Iris pigment epithelial cell (primary cell): ENCODE results near the gene CTBP1.
"Not testable (repeated sequence)": the region's sequence is repeated elsewhere in the genome, so short reads cannot be mapped to it uniquely, and the experiment has no call there.

Source experiments
- DNase-seq: peaks from one replicate; pipeline ENCODE4 v3.0.0-alpha.2; 2011; ENCODE audit warnings: low read depth

The CTBP1 gene

GRCh38 chr4:1237981-1238675 lies 10.8 kb downstream of the CTBP1 start:
- DNase-seq, result no peak

- not testable (repeated sequence) for DNase-seq
Measured at GRCh38 chr4:1237261-1237660, 11.7 kb downstream of the CTBP1 start.

GRCh38 chr4:1236836-1237235 lies 12.1 kb downstream of the CTBP1 start:
- not testable (repeated sequence) for DNase-seq

- no peak for DNase-seq
Measured at GRCh38 chr4:1236103-1236641, 12.8 kb downstream of the CTBP1 start.

GRCh38 chr4:1235381-1236102 lies 13.4 kb downstream of the CTBP1 start:
- DNase-seq, result no peak

- DNase-seq, result no peak
Measured at GRCh38 chr4:1234811-1235292, 14.1 kb downstream of the CTBP1 start.

- no peak for DNase-seq
Measured at GRCh38 chr4:1234309-1234695, 14.6 kb downstream of the CTBP1 start.

- peak; percentile 47 for DNase-seq
Measured at GRCh38 chr4:1233641-1234308, 15.2 kb downstream of the CTBP1 start.

- peak; percentile 74 for DNase-seq
Measured at GRCh38 chr4:1232661-1233621, 16.0 kb downstream of the CTBP1 start.

- DNase-seq, result no peak
Measured at GRCh38 chr4:1231637-1232360, 17.1 kb downstream of the CTBP1 start.

GRCh38 chr4:1230971-1231636 lies 17.8 kb downstream of the CTBP1 start:
- DNase-seq, result no peak

- no peak for DNase-seq
Measured at GRCh38 chr4:1230316-1230715, 18.6 kb downstream of the CTBP1 start.

GRCh38 chr4:1229117-1229849 lies 19.6 kb downstream of the CTBP1 start:
- DNase-seq, result no peak

GRCh38 chr4:1227816-1228215 lies 21.1 kb downstream of the CTBP1 start:
- DNase-seq, result no peak

- DNase-seq, result no peak
Measured at GRCh38 chr4:1226598-1226997, 22.3 kb downstream of the CTBP1 start.

- DNase-seq, result no peak
Measured at GRCh38 chr4:1226144-1226481, 22.8 kb downstream of the CTBP1 start.

GRCh38 chr4:1225272-1226143 lies 23.4 kb downstream of the CTBP1 start:
- DNase-seq, result no peak
